ENCODE measurements around the gene RELB. TPM values are rescaled to one million over a fixed set of nuclear protein-coding genes. Genes with fewer than 3 reads are reported as not detected.
A peak's percentile ranks its signal among the peaks of the same experiment; 100 is the strongest.

The RELB gene
- total RNA-seq, 2 experiments from 2014 or later, result 91.6 to 92.5 TPM

- Mint-ChIP-seq H3K36me3 (ENCODE audit: low read depth) (peaks cover 53% of the 10 kb centered on the region), H3K4me3 (no peak overlapping the region), H3K27ac (no peak overlapping the region), H3K4me1 (ENCODE audit: low read depth) (peaks cover 13% of the 10 kb centered on the region), H3K27me3 (no peaks in the 10 kb centered on the region), H3K9me3 (no peaks in the 10 kb centered on the region)
- Histone ChIP-seq H3K27ac (ENCODE audit: low read depth in 1 of 2, low read length in 2 of 2) (no peak overlapping the region), H3K9me3 (ENCODE audit: control insufficient read depth in 1 of 2, insufficient read depth in 1 of 2, low read length in 2 of 2) (no peaks in the 10 kb centered on the region), H3K36me3 (ENCODE audit: insufficient read depth, low read length) (peaks cover 38% of the 10 kb centered on the region), H3K27me3 (ENCODE audit: control insufficient read depth in 1 of 2, insufficient read depth in 2 of 2, low read length in 2 of 2) (no peaks in the 10 kb centered on the region), H3K4me3 (ENCODE audit: low read length) (no peak overlapping the region), H3K4me1 (ENCODE audit: insufficient read depth, low read length) (peaks cover 21% of the 10 kb centered on the region)
- no peak for ATAC-seq (ENCODE audit: poor library complexity)
- CTCF ChIA-PET, result no interaction called here
- POLR2A ChIA-PET, result no interaction called here
- TF ChIP-seq CTCF (IDR thresholded peaks at IDR 0.05), result no peak
- DNase-seq, result no peak
- intact Hi-C loops (cut with DNase I, micrococcal nuclease), result no loop called here
Measured at GRCh38 chr19:45019187-45019586, 17.9 kb downstream of the RELB start.

- no peak overlapping the region for H3K4me3 ChIP-seq (ENCODE audit: low read length)
- Mint-ChIP-seq H3K27ac (no peak overlapping the region), H3K4me3 (no peak overlapping the region), H3K36me3 (ENCODE audit: low read depth) (peaks cover 47% of the 10 kb centered on the region), H3K9me3 (no peaks in the 10 kb centered on the region), H3K4me1 (ENCODE audit: low read depth) (peaks cover 13% of the 10 kb centered on the region), H3K27me3 (no peaks in the 10 kb centered on the region)
- no peak overlapping the region for H3K27ac ChIP-seq (ENCODE audit: low read depth in 1 of 2, low read length in 2 of 2)
- H3K36me3 ChIP-seq (ENCODE audit: insufficient read depth, low read length), result peaks cover 38% of the 10 kb centered on the region
- no peak for TF ChIP-seq CTCF (IDR thresholded peaks at IDR 0.05)
- DNase-seq (no peak), ATAC-seq (ENCODE audit: poor library complexity) (no peak)
- H3K27me3 ChIP-seq (ENCODE audit: control insufficient read depth in 1 of 2, insufficient read depth in 2 of 2, low read length in 2 of 2), result no peaks in the 10 kb centered on the region
- ChIA-PET POLR2A (no interaction called here), CTCF (no interaction called here)
- peaks cover 21% of the 10 kb centered on the region for H3K4me1 ChIP-seq (ENCODE audit: insufficient read depth, low read length)
- intact Hi-C loops (cut with DNase I, micrococcal nuclease), result no loop called here
- H3K9me3 ChIP-seq (ENCODE audit: control insufficient read depth in 1 of 2, insufficient read depth in 1 of 2, low read length in 2 of 2), result no peaks in the 10 kb centered on the region
Measured at GRCh38 chr19:45020071-45020470, 18.8 kb downstream of the RELB start.

GRCh38 chr19:45021971-45022370 lies 20.7 kb downstream of the RELB start:
- intact Hi-C loops (cut with DNase I, micrococcal nuclease), result no loop called here
- H3K4me3 Mint-ChIP-seq, result no peak overlapping the region
- POLR2A ChIA-PET, result no interaction called here
- peaks cover 45% of the 10 kb centered on the region for H3K36me3 ChIP-seq (ENCODE audit: insufficient read depth, low read length)
- H3K4me1 Mint-ChIP-seq (ENCODE audit: low read depth), result peaks cover 2% of the 10 kb centered on the region
- no peaks in the 10 kb centered on the region for H3K9me3 Mint-ChIP-seq
- ATAC-seq (ENCODE audit: poor library complexity) (peak; percentile 7), DNase-seq (no peak)
- peak overlapping the region; percentile 7 for H3K27ac Mint-ChIP-seq
- no peak for TF ChIP-seq CTCF (IDR thresholded peaks at IDR 0.05)
- H3K9me3 ChIP-seq (ENCODE audit: control insufficient read depth in 1 of 2, insufficient read depth in 1 of 2, low read length in 2 of 2), result no peaks in the 10 kb centered on the region
- H3K27me3 ChIP-seq (ENCODE audit: control insufficient read depth in 1 of 2, insufficient read depth in 2 of 2, low read length in 2 of 2), result no peaks in the 10 kb centered on the region
- no peak overlapping the region for H3K27ac ChIP-seq (ENCODE audit: low read depth in 1 of 2, low read length in 2 of 2)
- H3K4me3 ChIP-seq (ENCODE audit: low read length), result no peak overlapping the region
- H3K27me3 Mint-ChIP-seq, result no peaks in the 10 kb centered on the region
- CTCF ChIA-PET, result interaction anchor here (0.5 to 1.4 kb wide), 2 partner anchors 38 to 122 kb away, joined by 3 to 4 read pairs; no protein-coding TSS in a partner anchor
- H3K4me1 ChIP-seq (ENCODE audit: insufficient read depth, low read length), result peaks cover 4% of the 10 kb centered on the region
- peaks cover 43% of the 10 kb centered on the region for H3K36me3 Mint-ChIP-seq (ENCODE audit: low read depth)
